Measurements from ENCODE around the gene GATA2. TPM values are rescaled to one million over a fixed set of nuclear protein-coding genes. Genes with fewer than 3 reads are reported as not detected.

The GATA2 gene
- total and polyA plus RNA-seq, 2 of the 8 experiments (the other 6 are each of a cell fraction or from before 2014, with no cell fraction given): 0.03 to 0.30 TPM

GRCh38 chr3:128446821-128447220 lies 46.2 kb downstream of the GATA2 start:
- H4K5ac ChIP-seq (ENCODE audit: insufficient read length, low read depth, low read length): no peak overlapping the region
- POLR2A ChIA-PET (ENCODE audit: partially characterized antibody): no interaction called here
- DNase-seq (ENCODE audit: low read depth in 1 of 2, low spot score in 2 of 2): no peak
- no peak overlapping the region for H2AFZ ChIP-seq (ENCODE audit: low read length)
- no peak overlapping the region for H2BK12ac ChIP-seq (ENCODE audit: low read depth, low read length)
- H3K27me3 ChIP-seq (replicated peaks in 1 of 4; ENCODE audit: control insufficient read depth in 3 of 4, extremely low read depth in 1 of 4, insufficient read depth in 3 of 4, low read length in 3 of 4): peaks cover 0 to 4% (median 0%) of the 10 kb centered on the region in 4 experiments; a peak in 4 of 7 replicates
- H4K91ac ChIP-seq (replicated peaks; ENCODE audit: insufficient read length, low read length): no peak overlapping the region
- no peak overlapping the region for H3K14ac ChIP-seq (ENCODE audit: insufficient read length)
- H3K56ac ChIP-seq (replicated peaks; ENCODE audit: insufficient read length, low read depth, low read length): no peak overlapping the region
- no peak for FAIRE-seq
- H3K36me3 ChIP-seq (ENCODE audit: control insufficient read depth in 2 of 4, insufficient read depth in 4 of 4, low read length in 3 of 4): no peaks in the 10 kb centered on the region
- H3K18ac ChIP-seq (ENCODE audit: extremely low read depth, low read length): no peak overlapping the region
- H2BK20ac ChIP-seq (ENCODE audit: low read length): no peak overlapping the region
- H3K9ac ChIP-seq (replicated peaks in 1 of 4; ENCODE audit: extremely low read depth in 1 of 4, low read depth in 3 of 4, low read length in 3 of 4): no peak overlapping the region
- H3K79me1 ChIP-seq (ENCODE audit: low read depth, low read length): no peaks in the 10 kb centered on the region; the same call in 1 of the 2 replicates
- peaks cover 0 to 7% of the 10 kb centered on the region in 2 experiments for H4K20me1 ChIP-seq (replicated peaks in 1 of 2; ENCODE audit: control insufficient read depth in 1 of 2, insufficient read depth in 2 of 2, low read length in 2 of 2)
- H3K4me1 ChIP-seq (replicated peaks in 1 of 4; ENCODE audit: control insufficient read depth in 3 of 4, insufficient read depth in 4 of 4, low read length in 3 of 4): no peaks in the 10 kb centered on the region
- peaks cover 11% of the 10 kb centered on the region; the same call in 1 of the 2 replicates for H3K23me2 ChIP-seq (ENCODE audit: low read depth, low read length)
- H3K27ac ChIP-seq (ENCODE audit: low read depth, low read length): no peak overlapping the region
- WGBS, 2 experiments (ENCODE audit: extremely low coverage in 1 of 2, insufficient coverage in 1 of 2, insufficient read length in 1 of 2, insufficient replicate concordance in 2 of 2, low coverage in 1 of 2, low lambda C conversion rate in 2 of 2, missing lambda C conversion rate in 1 of 2): 100% methylated on average over 1 of the region's 1 CpG; no CpG with 5 or more reads in 1 of the 2 experiments
- H3K23ac ChIP-seq (ENCODE audit: insufficient read length): no peak overlapping the region
- CTCF ChIA-PET (ENCODE audit: partially characterized antibody): interaction anchor here (1.3 to 4.0 kb wide), 2 partner anchors 7 to 16 kb away, joined by 4 to 28 read pairs; no protein-coding TSS in a partner anchor
- no peak overlapping the region for H3K4me2 ChIP-seq (ENCODE audit: insufficient read depth in 1 of 2, low read depth in 2 of 2, low read length in 2 of 2)
- H4K8ac ChIP-seq (ENCODE audit: extremely low read depth, insufficient read depth, low read length): no peak overlapping the region
- no peak overlapping the region for H3K4me3 ChIP-seq (ENCODE audit: extremely low read depth in 1 of 4, insufficient read depth in 2 of 4, low read depth in 3 of 4, low read length in 4 of 4)
- H2BK15ac ChIP-seq (ENCODE audit: low read length): no peak overlapping the region
- H2BK120ac ChIP-seq (replicated peaks; ENCODE audit: low read depth, low read length): no peak overlapping the region
- no peaks in the 10 kb centered on the region for H3K9me3 ChIP-seq (ENCODE audit: insufficient read depth in 2 of 2, low read depth in 1 of 2, low read length in 1 of 2)
- no peaks in the 10 kb centered on the region for H3K79me2 ChIP-seq (ENCODE audit: control insufficient read depth in 1 of 2, insufficient read depth in 2 of 2, low read length in 2 of 2)
- no peak overlapping the region for H2BK5ac ChIP-seq (ENCODE audit: low read depth, low read length)
- H3K4ac ChIP-seq (replicated peaks; ENCODE audit: insufficient read length, low read depth, low read length): no peak overlapping the region
- H2AK5ac ChIP-seq (ENCODE audit: low read depth, low read length): no peak overlapping the region
- no peak for TF ChIP-seq FOSL1 (IDR thresholded peaks at IDR 0.05; ENCODE audit: insufficient read depth, low read depth, low read length)
- TF ChIP-seq, protein P1, sequence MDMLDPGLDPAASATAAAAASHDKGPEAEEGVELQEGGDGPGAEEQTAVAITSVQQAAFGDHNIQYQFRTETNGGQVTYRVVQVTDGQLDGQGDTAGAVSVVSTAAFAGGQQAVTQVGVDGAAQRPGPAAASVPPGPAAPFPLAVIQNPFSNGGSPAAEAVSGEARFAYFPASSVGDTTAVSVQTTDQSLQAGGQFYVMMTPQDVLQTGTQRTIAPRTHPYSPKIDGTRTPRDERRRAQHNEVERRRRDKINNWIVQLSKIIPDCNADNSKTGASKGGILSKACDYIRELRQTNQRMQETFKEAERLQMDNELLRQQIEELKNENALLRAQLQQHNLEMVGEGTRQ (IDR thresholded peaks at IDR 0.05; ENCODE audit: low read length): no peak
- no peak for TF ChIP-seq BACH1 (IDR thresholded peaks at IDR 0.05; ENCODE audit: low read length)
- TF ChIP-seq TBP (IDR thresholded peaks at IDR 0.05; ENCODE audit: low read depth, low read length): no peak
- TF ChIP-seq EZH2 (IDR thresholded peaks at IDR 0.05; ENCODE audit: low read depth, low read length, severe bottlenecking): no peak
- no peak for TF ChIP-seq RNF2 (IDR thresholded peaks at IDR 0.05; ENCODE audit: borderline replicate concordance, low read depth, low read length, missing control alignments, poor library complexity, severe bottlenecking)
- TF ChIP-seq ZNF274 (IDR thresholded peaks at IDR 0.05; ENCODE audit: borderline replicate concordance, extremely low read depth, low read length): no peak
- no peak for TF ChIP-seq POLR2AphosphoS5 (IDR thresholded peaks at IDR 0.05; ENCODE audit: low read depth, low read length)
- TF ChIP-seq SRF (IDR thresholded peaks at IDR 0.05; ENCODE audit: low read depth, low read length): no peak
- TF ChIP-seq RAD21 (IDR thresholded peaks at IDR 0.05 in 1 of 2, conservative IDR thresholded peaks at IDR 0.05 in 1 of 2; ENCODE audit: low read depth in 2 of 2, low read length in 2 of 2): no peak
- no peak for TF ChIP-seq MAFK (IDR thresholded peaks at IDR 0.05; ENCODE audit: low read depth, low read length)
- TF ChIP-seq CBX8 (IDR thresholded peaks at IDR 0.05; ENCODE audit: borderline replicate concordance, low read depth, low read length): no peak
- TF ChIP-seq RFX5 (IDR thresholded peaks at IDR 0.05; ENCODE audit: borderline replicate concordance, low read depth, low read length): no peak
